NCI-H446 (cell line): Measurements from ENCODE around the gene C3orf33.

Experiments used
- DNase-seq, 2 experiments: peaks; one replicate each; lab custom pipeline; 2025; lab: John Stamatoyannopoulos, UW

Gene C3orf33

DNA sequence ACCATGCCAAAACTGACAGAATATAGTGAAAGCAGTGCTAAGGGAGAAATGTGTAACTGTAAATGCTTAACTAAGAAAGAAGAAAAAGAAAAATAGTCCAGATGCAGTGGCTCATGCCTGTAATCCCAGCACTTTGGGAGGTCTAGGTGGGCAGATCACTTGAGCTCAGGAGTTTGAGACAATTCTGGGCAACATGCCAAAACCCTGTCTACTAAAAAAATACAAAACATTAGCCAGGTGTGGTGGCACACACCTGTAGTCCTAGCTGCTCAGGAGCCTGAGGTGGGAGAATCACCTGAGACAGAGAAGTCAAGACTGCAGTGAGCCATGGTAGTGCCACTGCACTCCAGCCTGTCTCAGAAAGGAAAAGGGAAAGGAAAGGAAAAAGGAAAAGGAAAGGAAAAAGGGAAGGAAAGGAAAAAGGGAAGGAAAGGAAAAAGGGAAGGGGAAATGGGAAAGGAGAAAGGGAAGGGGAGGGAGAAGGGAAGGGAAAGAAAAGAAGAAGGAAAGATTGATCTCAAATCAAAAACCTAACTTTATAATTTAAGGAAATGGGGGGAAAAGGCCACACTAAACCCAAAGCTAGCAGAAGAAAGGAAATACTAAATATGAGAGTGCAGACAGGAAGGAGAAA lies 20.3 kb downstream of the C3orf33 start:
- no peak for DNase-seq

DNA sequence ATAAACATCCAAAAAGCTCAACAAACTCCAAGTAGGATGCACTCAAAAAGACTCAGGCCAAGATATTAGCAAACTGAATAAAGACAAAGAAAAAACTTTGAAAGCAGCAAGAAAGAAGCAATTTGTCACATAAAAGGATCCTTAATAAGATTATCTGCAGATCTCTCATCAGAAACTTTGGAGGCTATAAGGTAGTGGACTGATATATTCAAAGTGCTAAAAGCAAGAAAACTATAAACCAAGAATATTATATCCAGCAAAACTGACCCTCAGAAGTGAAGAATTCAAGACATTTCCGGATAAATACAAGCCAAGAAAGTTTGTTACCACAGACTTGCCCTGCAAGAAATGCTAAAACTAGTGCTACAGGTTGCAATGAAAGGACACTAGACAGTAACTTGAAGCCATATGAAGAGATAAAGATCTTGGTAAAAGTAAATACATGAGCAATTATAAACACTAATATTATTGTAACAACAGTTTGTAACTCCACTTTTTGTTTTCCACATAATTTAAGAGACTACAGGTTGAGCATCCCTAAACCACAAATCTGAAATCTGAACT lies 23.6 kb downstream of the C3orf33 start:
- DNase-seq: no peak

GRCh38 chr3:155780291-155780690 lies 25.8 kb downstream of the C3orf33 start:
- no peak for DNase-seq

DNA sequence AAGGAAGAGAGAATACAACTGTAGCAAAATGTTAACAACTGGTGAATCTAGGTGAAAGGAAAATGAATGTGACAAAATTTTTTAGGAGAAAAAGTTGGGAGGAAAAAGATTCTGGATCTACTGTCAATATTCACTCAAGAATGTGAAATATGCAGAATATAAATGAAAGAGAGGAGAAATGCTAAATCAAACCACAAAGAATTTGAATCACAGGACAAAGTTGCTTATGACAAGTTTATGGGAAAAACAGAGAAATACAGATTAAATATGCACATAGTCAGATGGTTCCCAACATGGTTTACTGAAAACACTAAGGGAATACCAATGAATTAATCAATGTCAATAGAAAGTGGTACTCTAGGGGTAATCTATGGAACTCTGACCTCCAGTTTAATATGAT lies 27.6 kb downstream of the C3orf33 start:
- DNase-seq: no peak

DNA sequence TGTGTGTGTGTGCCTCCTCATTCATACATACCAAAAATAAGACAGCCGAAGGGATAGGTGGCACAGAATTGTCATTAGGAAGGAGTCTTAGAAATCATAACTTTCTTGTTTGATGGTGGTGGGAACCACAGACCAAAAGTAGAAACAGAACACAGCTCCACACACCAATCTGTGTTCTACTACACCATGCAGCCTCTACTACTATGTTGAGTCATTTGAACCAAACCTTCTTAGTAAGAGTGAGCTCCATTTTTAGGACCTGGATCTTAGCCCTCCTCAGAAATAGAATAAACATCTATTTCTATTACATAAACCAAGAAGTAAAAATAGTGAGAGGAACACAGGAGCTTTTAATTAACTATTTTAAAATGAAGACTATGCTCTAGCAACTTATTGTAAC lies 33.3 kb downstream of the C3orf33 start:
- no peak for DNase-seq

- DNase-seq: no peak
Measured at GRCh38 chr3:155771126-155771525, 35.0 kb downstream of the C3orf33 start.

- no peak for DNase-seq
Measured at GRCh38 chr3:155766206-155766605, 39.9 kb downstream of the C3orf33 start.

DNA sequence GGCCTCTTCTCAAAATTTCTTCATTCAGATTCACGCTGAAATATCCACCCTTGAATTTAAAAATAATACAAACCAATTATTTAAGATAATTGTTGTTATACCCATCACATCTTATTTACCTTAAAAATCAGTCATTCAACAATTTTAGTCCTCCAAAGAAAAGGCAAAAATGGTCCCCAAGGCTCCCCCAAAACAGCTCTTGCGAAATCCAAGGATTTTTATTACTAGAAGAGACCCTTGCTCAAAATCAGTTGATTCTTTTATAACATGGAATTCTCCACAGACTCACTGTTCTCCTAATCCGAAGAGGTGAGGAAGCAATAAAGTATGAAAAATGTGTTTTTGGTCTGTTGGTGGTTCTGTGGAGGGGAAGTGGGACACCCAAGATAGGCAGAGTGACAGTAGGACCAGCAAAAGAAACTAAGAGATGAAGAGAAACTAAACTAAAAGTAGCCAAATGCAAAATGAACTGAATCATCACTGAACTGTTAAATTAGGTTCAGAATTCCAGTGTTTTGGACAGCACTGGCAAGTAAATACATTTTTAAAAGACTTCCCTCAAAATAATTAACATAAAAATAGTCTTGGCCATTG lies 42.1 kb downstream of the C3orf33 start:
- no peak for DNase-seq

- DNase-seq: no peak
Measured at GRCh38 chr3:155760653-155761052, 45.4 kb downstream of the C3orf33 start.

DNA sequence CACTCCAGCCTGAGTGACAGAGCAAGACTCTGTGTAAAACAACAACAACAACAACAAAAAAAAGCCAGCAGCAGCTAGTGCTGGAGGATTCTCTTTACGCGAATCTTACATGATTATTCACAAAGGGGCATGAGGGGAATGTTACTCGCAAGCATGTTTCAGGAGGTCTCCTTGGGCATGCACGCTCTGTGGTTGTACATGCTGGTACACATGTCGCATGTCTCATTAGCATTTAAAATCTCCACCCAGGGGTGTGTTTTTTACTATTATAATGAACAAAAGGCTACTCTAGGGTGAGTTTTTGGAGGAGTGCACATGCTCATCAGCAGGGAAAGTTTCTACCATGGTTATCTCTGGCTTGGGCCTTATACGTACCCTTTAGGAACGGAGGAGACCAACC lies 48.5 kb downstream of the C3orf33 start:
- no peak for DNase-seq

- no peak for DNase-seq
Measured at GRCh38 chr3:155753038-155753639, 52.9 kb downstream of the C3orf33 start.

GRCh38 chr3:155748611-155749365 lies 57.3 kb downstream of the C3orf33 start:
- peak in 1 of 2 experiments; percentile 51 for DNase-seq

- DNase-seq: no peak
Measured at GRCh38 chr3:155747946-155748290, 58.2 kb downstream of the C3orf33 start.

- DNase-seq: peak in 1 of 2 experiments; percentile 24
Measured at GRCh38 chr3:155747286-155747945, 58.7 kb downstream of the C3orf33 start.

DNA sequence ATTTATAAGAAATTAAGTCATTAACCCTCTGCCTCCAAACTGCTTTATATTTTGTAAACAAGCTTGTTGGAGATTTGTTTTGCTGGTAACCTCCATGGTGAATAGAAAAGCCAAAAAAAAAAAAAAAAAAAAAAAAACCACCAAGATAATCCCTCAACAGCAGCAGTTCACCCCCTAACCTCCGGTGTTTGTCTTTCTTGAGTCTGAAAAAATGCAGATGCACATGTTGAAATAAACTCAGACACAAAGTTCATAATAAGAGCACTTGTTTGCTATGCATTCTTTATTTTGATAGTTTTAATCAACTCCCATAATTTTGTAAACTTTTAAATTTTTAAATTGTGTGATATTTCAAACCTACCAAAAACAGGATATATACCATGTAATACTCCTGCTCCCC lies 59.4 kb downstream of the C3orf33 start:
- DNase-seq: no peak

DNA sequence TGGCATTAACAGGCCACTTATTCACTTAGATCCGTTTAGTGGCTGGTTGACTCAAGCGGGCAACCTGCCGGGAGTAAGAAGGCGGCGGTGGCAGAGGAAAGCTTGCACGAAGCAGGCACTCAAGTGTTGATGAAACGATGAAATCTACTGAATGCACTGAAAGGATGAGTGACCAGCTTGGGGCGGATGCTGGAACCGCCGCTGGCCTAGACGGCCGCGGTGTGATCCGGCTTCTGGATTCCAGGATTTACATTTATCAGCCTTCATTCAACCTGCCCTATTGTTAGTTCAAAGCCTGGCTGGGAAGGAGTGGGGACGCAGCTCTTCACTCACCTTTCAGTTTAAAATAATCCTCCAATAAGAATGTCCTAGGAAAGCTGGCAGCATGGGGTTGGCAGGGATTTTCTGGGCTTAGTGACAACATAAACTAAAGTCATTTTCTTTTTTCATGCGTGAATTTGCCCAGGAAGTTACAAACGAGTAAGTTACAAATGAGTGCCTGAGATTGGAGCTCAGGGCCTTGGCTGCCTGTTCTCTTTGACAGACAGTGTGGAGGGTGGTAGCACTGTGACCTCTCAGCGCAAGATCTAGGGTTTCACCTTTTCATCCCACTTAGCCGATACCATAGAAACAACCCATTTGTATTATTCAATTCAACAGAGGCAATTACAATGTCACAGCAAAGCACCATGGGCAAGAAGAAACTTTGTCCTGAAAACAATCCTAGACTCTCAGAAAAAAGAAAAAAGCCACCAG lies 60.1 kb downstream of the C3orf33 start:
- DNase-seq: peak in 1 of 2 experiments; percentile 54

GRCh38 chr3:155744626-155745324 lies 61.3 kb downstream of the C3orf33 start, which contains the start of gene PLCH1:
TSS of gene PLCH1 (minus strand) at chr3:155745071. CDS start at chr3:155704224, 40,847 bp downstream.
- DNase-seq: peak; percentile 74 to 83

DNA sequence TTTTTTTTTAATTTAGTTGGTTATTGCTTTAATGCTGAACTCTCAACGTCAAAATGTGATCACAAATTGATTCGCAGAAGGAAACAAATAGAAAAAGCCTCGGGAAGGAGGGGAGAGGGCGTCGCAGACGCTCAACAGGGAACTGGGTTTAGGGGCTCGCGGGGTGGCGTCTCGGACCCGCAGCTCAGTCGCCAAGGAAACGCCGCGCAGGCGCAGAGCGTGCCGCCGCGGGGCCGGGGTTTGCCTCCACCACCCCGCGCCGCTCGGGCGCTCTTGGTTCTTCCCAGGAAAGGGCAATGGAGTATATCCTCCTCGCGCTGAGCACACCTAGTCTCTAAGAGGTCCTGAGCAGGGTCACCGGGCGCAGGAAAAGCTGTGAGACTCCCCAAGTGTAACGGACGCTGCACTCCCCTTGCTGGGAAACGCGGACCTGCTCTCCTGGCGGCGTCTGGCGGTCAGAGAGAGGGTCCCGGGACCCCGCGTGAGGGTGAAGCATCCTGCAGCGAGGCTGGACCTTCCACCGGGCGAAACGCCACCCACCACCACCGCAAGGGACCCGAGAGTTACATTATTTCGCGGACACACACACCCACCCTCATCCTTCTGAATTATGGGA lies 62.0 kb downstream of the C3orf33 start:
- DNase-seq: peak; percentile 55 to 83

- no peak for DNase-seq
Measured at GRCh38 chr3:155743606-155744005, 62.5 kb downstream of the C3orf33 start.

GRCh38 chr3:155742349-155742965 lies 63.6 kb downstream of the C3orf33 start:
- DNase-seq: no peak
